ENCODE data around the gene PRPF40B.
A peak's percentile ranks its signal among the peaks of the same experiment; 100 is the strongest.
"Not testable (repeated sequence)": the region's sequence is repeated elsewhere in the genome, so short reads cannot be mapped to it uniquely, and the experiment has no call there.

Gene PRPF40B

GRCh38 chr12:49609059-49609874 lies 14.1 kb upstream of the PRPF40B start:
- no peak overlapping the region for H3K4me3 ChIP-seq (ENCODE audit: low read depth, low read length)
- no peak for DNase-seq (ENCODE audit: low read depth)
- TF ChIP-seq, protein P1, sequence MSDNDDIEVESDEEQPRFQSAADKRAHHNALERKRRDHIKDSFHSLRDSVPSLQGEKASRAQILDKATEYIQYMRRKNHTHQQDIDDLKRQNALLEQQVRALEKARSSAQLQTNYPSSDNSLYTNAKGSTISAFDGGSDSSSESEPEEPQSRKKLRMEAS (IDR thresholded peaks at IDR 0.05; ENCODE audit: low read depth, low read length) = no peak
- no peak for TF ChIP-seq POLR2A (IDR thresholded peaks at IDR 0.05; ENCODE audit: extremely low read depth, insufficient read length)
- TF ChIP-seq MYC (IDR thresholded peaks at IDR 0.05; ENCODE audit: low read depth, low read length) = no peak
- TF ChIP-seq, protein P2, sequence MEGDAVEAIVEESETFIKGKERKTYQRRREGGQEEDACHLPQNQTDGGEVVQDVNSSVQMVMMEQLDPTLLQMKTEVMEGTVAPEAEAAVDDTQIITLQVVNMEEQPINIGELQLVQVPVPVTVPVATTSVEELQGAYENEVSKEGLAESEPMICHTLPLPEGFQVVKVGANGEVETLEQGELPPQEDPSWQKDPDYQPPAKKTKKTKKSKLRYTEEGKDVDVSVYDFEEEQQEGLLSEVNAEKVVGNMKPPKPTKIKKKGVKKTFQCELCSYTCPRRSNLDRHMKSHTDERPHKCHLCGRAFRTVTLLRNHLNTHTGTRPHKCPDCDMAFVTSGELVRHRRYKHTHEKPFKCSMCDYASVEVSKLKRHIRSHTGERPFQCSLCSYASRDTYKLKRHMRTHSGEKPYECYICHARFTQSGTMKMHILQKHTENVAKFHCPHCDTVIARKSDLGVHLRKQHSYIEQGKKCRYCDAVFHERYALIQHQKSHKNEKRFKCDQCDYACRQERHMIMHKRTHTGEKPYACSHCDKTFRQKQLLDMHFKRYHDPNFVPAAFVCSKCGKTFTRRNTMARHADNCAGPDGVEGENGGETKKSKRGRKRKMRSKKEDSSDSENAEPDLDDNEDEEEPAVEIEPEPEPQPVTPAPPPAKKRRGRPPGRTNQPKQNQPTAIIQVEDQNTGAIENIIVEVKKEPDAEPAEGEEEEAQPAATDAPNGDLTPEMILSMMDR (IDR thresholded peaks at IDR 0.05; ENCODE audit: low read depth, low read length) = no peak

- H3K4me3 ChIP-seq (ENCODE audit: low read depth, low read length) = no peak overlapping the region
- TF ChIP-seq, protein P1 (IDR thresholded peaks at IDR 0.05; ENCODE audit: low read depth, low read length) = no peak
- TF ChIP-seq, protein P2 (IDR thresholded peaks at IDR 0.05; ENCODE audit: low read depth, low read length) = peak; percentile 16
- peak; percentile 38 for DNase-seq (ENCODE audit: low read depth)
These were observed 13.5 kb upstream of the PRPF40B start for GRCh38 chr12:49609875-49610154.

- DNase-seq (ENCODE audit: low read depth) = not testable (repeated sequence)
These were observed 12.6 kb upstream of the PRPF40B start for GRCh38 chr12:49610785-49611184.

GRCh38 chr12:49612210-49612609 lies 11.2 kb upstream of the PRPF40B start:
- H3K4me3 ChIP-seq (ENCODE audit: low read depth, low read length) = no peak overlapping the region
- TF ChIP-seq POLR2A (IDR thresholded peaks at IDR 0.05; ENCODE audit: extremely low read depth, insufficient read length) (no peak), MYC (IDR thresholded peaks at IDR 0.05; ENCODE audit: low read depth, low read length) (no peak)
- TF ChIP-seq, protein P2 (IDR thresholded peaks at IDR 0.05; ENCODE audit: low read depth, low read length) = no peak
- TF ChIP-seq, protein P1 (IDR thresholded peaks at IDR 0.05; ENCODE audit: low read depth, low read length) = no peak
- DNase-seq (ENCODE audit: low read depth) = no peak

More at GRCh38 chr12:49610785-49611184, 12.6 kb upstream of the PRPF40B start:
- not testable (repeated sequence) for H3K4me3 ChIP-seq (ENCODE audit: low read depth, low read length)

GRCh38 chr12:49615725-49616124 lies 7.6 kb upstream of the PRPF40B start:
- no peak for TF ChIP-seq POLR2A (IDR thresholded peaks at IDR 0.05; ENCODE audit: extremely low read depth, insufficient read length)
- TF ChIP-seq, protein P1 (IDR thresholded peaks at IDR 0.05; ENCODE audit: low read depth, low read length) = no peak
- TF ChIP-seq MYC (IDR thresholded peaks at IDR 0.05; ENCODE audit: low read depth, low read length) = no peak
- TF ChIP-seq, protein P2 (IDR thresholded peaks at IDR 0.05; ENCODE audit: low read depth, low read length) = no peak
- H3K4me3 ChIP-seq (ENCODE audit: low read depth, low read length) = no peak overlapping the region
- DNase-seq (ENCODE audit: low read depth) = no peak

GRCh38 chr12:49616533-49617219 lies 6.7 kb upstream of the PRPF40B start:
- DNase-seq (ENCODE audit: low read depth) = peak; percentile 48
- H3K4me3 ChIP-seq (ENCODE audit: low read depth, low read length) = no peak overlapping the region
- TF ChIP-seq, protein P1 (IDR thresholded peaks at IDR 0.05; ENCODE audit: low read depth, low read length) = no peak
- TF ChIP-seq MYC (IDR thresholded peaks at IDR 0.05; ENCODE audit: low read depth, low read length) (no peak), POLR2A (IDR thresholded peaks at IDR 0.05; ENCODE audit: extremely low read depth, insufficient read length) (no peak)
- TF ChIP-seq, protein P2 (IDR thresholded peaks at IDR 0.05; ENCODE audit: low read depth, low read length) = no peak
